HepG2 (cell line): ENCODE data around the gene MSH3. TPM values are rescaled to one million over a fixed set of nuclear protein-coding genes. Genes with fewer than 3 reads are reported as not detected.
"Not testable (repeated sequence)": the region's sequence is repeated elsewhere in the genome, so short reads cannot be mapped to it uniquely, and the experiment has no call there.

Source experiments
- ATAC-seq: fragments of 200-7000 bp; cut with Tn5 transposase; 3 replicates; pipeline ENCODE4 v1.9.1; 2020; ENCODE audit warnings: mild to moderate bottlenecking, moderate library complexity
- BruUV-seq: library from RNA; stranded (reverse); fragments of 400-500 nt; replicated peaks from 2 replicates; lab custom pipeline; 2021; lab: Mats Ljungman, UMichigan
- CTCF ChIA-PET: fragments of 300-600 bp; formaldehyde crosslinking; extraction: SDS; loops from one replicate; lab custom pipeline; 2021; ENCODE audit warnings: low total read pairs, inconsistent platforms, low intra/inter-chr PET ratio; lab: Yijun Ruan, JAX
- POLR2A ChIA-PET: fragments of 350-600 bp; sonication (Branson Sonifier 250); formaldehyde crosslinking; loops from one replicate; lab custom pipeline; 2020; ENCODE audit warnings: antibody characterized with exemption, inconsistent platforms; lab: Yijun Ruan, JAX
- DNase-seq: peaks from one replicate; pipeline ENCODE4 v3.0.0-alpha.2; 2015; ENCODE audit warnings: low spot score
- FAIRE-seq: peaks from 3 replicates; lab custom pipeline; 2011; peaks lifted over from hg19 to GRCh38; lab: Jason Lieb, UNC
- H2AFZ ChIP-seq: one replicate; pipeline ENCODE4 v1.6.1; 2011; ENCODE audit warnings: low read length, inconsistent platforms
- H3K27ac ChIP-seq: fragments of 300-600 bp; 3 replicates; pipeline ENCODE4 v1.8.0; 2011; ENCODE audit warnings: mixed run types, mild to moderate bottlenecking, mixed read lengths, low read length, inconsistent platforms; ENCODE audit not compliant: insufficient read depth; ENCODE audit errors: extremely low read length
- H3K27me3 ChIP-seq, 2 experiments: fragments of 200-600 bp in 1 of 2; 2 replicates in 1 of 2; 3 replicates in 1 of 2; pipeline versions ENCODE4 v1.6.0 to v1.8.0; 2011; ENCODE audit warnings: low read length in 2 of 2, mild to moderate bottlenecking in 2 of 2, moderate library complexity in 2 of 2, inconsistent platforms in 1 of 2; ENCODE audit not compliant: insufficient read depth in 2 of 2, control insufficient read depth in 1 of 2
- H3K36me3 ChIP-seq, 2 experiments: fragments of 200-600 bp in 1 of 2; replicated peaks in 1 of 2; 2 replicates in 1 of 2; 3 replicates in 1 of 2; pipeline versions ENCODE4 v1.5.1 to v1.8.0; 2011; ENCODE audit warnings: low read length in 2 of 2, inconsistent platforms in 1 of 2; ENCODE audit not compliant: insufficient read depth in 2 of 2, control insufficient read depth in 1 of 2
- H3K4me1 ChIP-seq: 2 replicates; pipeline ENCODE4 v1.5.1; 2012; ENCODE audit warnings: low read length, inconsistent platforms; ENCODE audit not compliant: insufficient read depth
- H3K4me2 ChIP-seq: 2 replicates; pipeline ENCODE4 v1.6.0; 2011; ENCODE audit warnings: low read depth, low read length, inconsistent platforms
- H3K4me3 ChIP-seq, 3 experiments: fragments of 200-600 bp in 1 of 3; sonication (generic), shearing (Covaris generic) in 1 of 3; replicated peaks in 1 of 3; 2 replicates each; pipeline ENCODE4 v1.5.1; 2011 to 2016; ENCODE audit warnings: low read length in 3 of 3, inconsistent platforms in 2 of 3, low read depth in 2 of 3, mild to moderate bottlenecking in 2 of 3, control low read depth in 1 of 3, mixed read lengths in 1 of 3; ENCODE audit not compliant: insufficient read depth in 1 of 3
- H3K79me2 ChIP-seq: one replicate; pipeline ENCODE4 v1.6.1; 2011; ENCODE audit warnings: low read length, inconsistent platforms; ENCODE audit not compliant: insufficient read depth
- H3K9ac ChIP-seq: 2 replicates; pipeline ENCODE4 v1.6.0; 2011; ENCODE audit warnings: mild to moderate bottlenecking, low read depth, low read length, inconsistent platforms; ENCODE audit not compliant: insufficient read depth
- H3K9me3 ChIP-seq: 2 replicates; pipeline ENCODE4 v1.5.1; 2012; ENCODE audit warnings: mild to moderate bottlenecking, low read length
- H4K20me1 ChIP-seq: 2 replicates; pipeline ENCODE4 v1.6.0; 2011; ENCODE audit warnings: inconsistent platforms, mild to moderate bottlenecking, low read length, moderate library complexity; ENCODE audit not compliant: insufficient read depth
- GRHL1 ChIP-seq: sonication (generic); formaldehyde crosslinking; conservative IDR thresholded peaks from 2 replicates; pipeline ENCODE4 v1.8.0; 2022; ENCODE audit warnings: missing genetic modification reagents
- HIC2 ChIP-seq: sonication (generic); formaldehyde crosslinking; IDR thresholded peaks from 2 replicates; pipeline ENCODE4 v1.9.0; 2022; ENCODE audit warnings: low read depth, missing genetic modification reagents
- MAFF ChIP-seq: IDR thresholded peaks from 2 replicates; pipeline ENCODE4 v1.6.1; 2011; ENCODE audit warnings: low read depth, low read length, improper control_type of control experiment
- MAFK ChIP-seq, 2 experiments: IDR thresholded peaks in 1 of 2; conservative IDR thresholded peaks in 1 of 2; 2 replicates each; pipeline ENCODE4 v1.6.1; 2011; ENCODE audit warnings: improper control_type of control experiment in 2 of 2, low read length in 2 of 2
- WGBS: methylation state at CpG from one replicate; pipeline ENCODE4 v1.1.6; 2017; ENCODE audit warnings: low lambda C conversion rate; 5-methylcytosine and 5-hydroxymethylcytosine counted together
- in situ Hi-C: cut with HindIII; loops from 2 replicates; pipeline ENCODE4 v1.10.0; 2017; ENCODE audit warnings: low pct_unique_long_range_greater_than_20kb; ENCODE audit not compliant: extremely low pct_ligation_motif_present
- intact Hi-C: fragments of 100-400 bp; cut with micrococcal nuclease; formaldehyde crosslinking; loops from one replicate; pipeline ENCODE4 v1.10.0; 2022; ENCODE audit not compliant: unreplicated experiment
- polyA plus RNA-seq, 8 experiments: library from polyadenylated mRNA; depleted of rRNA in 3 of 8; stranded (reverse) in 7 of 8; unstranded in 1 of 8; fragments of >200 nt; fragmentation: Illumina TruSeq in 4 of 8; extraction: Trizol in 4 of 8; gene quantifications; 2 replicates each; pipeline versions ENCODE4 v1.2.1 to v1.2.3, GENCODE V29; 2011 to 2016; ENCODE audit warnings: low read depth in 4 of 8, missing spikeins in 1 of 8, mixed read lengths in 1 of 8; ENCODE audit not compliant: insufficient read depth in 1 of 8
- total RNA-seq, 5 experiments: library from RNA; depleted of rRNA; stranded (reverse); fragments of >200 nt; fragmentation: Illumina TruSeq; extraction: Trizol; gene quantifications; 2 replicates each; pipeline ENCODE4 v1.2.3, GENCODE V29; 2016; ENCODE audit warnings: low read depth in 1 of 5

Gene MSH3
- total and polyA plus RNA-seq, 2 of the 13 experiments (the other 11 are each of a cell fraction or from before 2014, with no cell fraction given): 4.0 to 16.4 TPM

GRCh38 chr5:80784451-80784850 lies 130.0 kb downstream of the MSH3 start (continued):
- no peak for TF ChIP-seq HIC2 (CRISPR knock-in tag)

- H3K4me2 ChIP-seq, ATAC-seq, H3K27ac ChIP-seq, H3K9ac ChIP-seq, H3K27me3 ChIP-seq, H3K9me3 ChIP-seq, H3K4me1 ChIP-seq, H3K79me2 ChIP-seq, DNase-seq, H3K4me3 ChIP-seq, H2AFZ ChIP-seq, BruUV-seq, CTCF ChIA-PET, intact Hi-C loops, H4K20me1 ChIP-seq, POLR2A ChIA-PET, FAIRE-seq, in situ Hi-C loops: not testable (repeated sequence)
- WGBS: 99% methylated on average over 7 of the region's 7 CpGs
- H3K36me3 ChIP-seq: peaks cover 5 to 19% of the 10 kb centered on the region in 2 experiments; a peak in 4 of 5 replicates
Observed at GRCh38 chr5:80789319-80790016, 135.0 kb downstream of the MSH3 start.

- H3K79me2 ChIP-seq: no peaks in the 10 kb centered on the region
- H3K4me2 ChIP-seq: no peak overlapping the region
- ChIA-PET POLR2A (no interaction called here), CTCF (no interaction called here)
- no TSS peak for BruUV-seq
- DNase-seq: no peak
- H3K4me3 ChIP-seq: no peak overlapping the region
- WGBS: 95% methylated on average over 3 of the region's 3 CpGs
- peak; percentile 88 to 89 for TF ChIP-seq MAFK (conservative IDR thresholded peaks at IDR 0.05 in 1 of 2, IDR thresholded peaks at IDR 0.05 in 1 of 2; ENCODE audit: low read length in 2 of 2)
- no peak for TF ChIP-seq GRHL1
- peak; percentile 88 for TF ChIP-seq MAFF
- no peak for ATAC-seq
- H2AFZ ChIP-seq: no peak overlapping the region
- no peak for FAIRE-seq
- peaks cover 5 to 30% of the 10 kb centered on the region in 2 experiments; a peak in 4 of 5 replicates for H3K36me3 ChIP-seq
- H4K20me1 ChIP-seq: no peaks in the 10 kb centered on the region
- H3K27me3 ChIP-seq: no peaks in the 10 kb centered on the region
- intact Hi-C loops: no loop called here
- H3K9ac ChIP-seq: no peak overlapping the region
- no peaks in the 10 kb centered on the region for H3K9me3 ChIP-seq
- H3K4me1 ChIP-seq: no peaks in the 10 kb centered on the region
- H3K27ac ChIP-seq: no peak overlapping the region
- in situ Hi-C loops: no loop called here
Observed at GRCh38 chr5:80790698-80791097, 136.2 kb downstream of the MSH3 start.
